ENCODE measurements around the gene CALCOCO2.

The CALCOCO2 gene

DNA sequence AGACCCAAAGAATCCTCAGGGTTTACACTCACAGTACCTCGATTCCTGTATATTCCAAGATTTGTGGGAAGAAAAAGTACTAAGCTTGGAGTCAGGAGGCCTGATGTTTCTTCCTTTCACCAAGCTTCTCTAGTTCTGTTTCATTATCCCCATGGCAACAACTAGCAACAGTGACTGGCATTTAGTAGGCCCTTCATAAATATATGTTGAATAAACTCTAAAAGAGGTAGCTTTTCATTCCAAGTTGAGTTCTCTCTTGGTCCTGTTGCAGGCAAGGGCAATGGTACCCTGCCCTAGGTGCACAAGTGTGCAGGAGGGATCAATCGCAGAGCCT is 76.8 kb downstream of the CALCOCO2 start:
- peak overlapping the region; percentile 85 for H3K4me3 ChIP-seq (ENCODE audit: low read depth, low read length)
- peak; percentile 78 for DNase-seq (ENCODE audit: low read depth, low spot score)
- TF ChIP-seq, protein P1, sequence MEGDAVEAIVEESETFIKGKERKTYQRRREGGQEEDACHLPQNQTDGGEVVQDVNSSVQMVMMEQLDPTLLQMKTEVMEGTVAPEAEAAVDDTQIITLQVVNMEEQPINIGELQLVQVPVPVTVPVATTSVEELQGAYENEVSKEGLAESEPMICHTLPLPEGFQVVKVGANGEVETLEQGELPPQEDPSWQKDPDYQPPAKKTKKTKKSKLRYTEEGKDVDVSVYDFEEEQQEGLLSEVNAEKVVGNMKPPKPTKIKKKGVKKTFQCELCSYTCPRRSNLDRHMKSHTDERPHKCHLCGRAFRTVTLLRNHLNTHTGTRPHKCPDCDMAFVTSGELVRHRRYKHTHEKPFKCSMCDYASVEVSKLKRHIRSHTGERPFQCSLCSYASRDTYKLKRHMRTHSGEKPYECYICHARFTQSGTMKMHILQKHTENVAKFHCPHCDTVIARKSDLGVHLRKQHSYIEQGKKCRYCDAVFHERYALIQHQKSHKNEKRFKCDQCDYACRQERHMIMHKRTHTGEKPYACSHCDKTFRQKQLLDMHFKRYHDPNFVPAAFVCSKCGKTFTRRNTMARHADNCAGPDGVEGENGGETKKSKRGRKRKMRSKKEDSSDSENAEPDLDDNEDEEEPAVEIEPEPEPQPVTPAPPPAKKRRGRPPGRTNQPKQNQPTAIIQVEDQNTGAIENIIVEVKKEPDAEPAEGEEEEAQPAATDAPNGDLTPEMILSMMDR (IDR thresholded peaks at IDR 0.05; ENCODE audit: low read depth, low read length): no peak
- in situ Hi-C loops (cut with HindIII; ENCODE audit: low sequenced_read_pairs): no loop called here

- TF ChIP-seq, protein P1 (IDR thresholded peaks at IDR 0.05; ENCODE audit: low read depth, low read length): peak; percentile 9
- DNase-seq (ENCODE audit: low read depth, low spot score): peak; percentile 97
- peak within 1 kb of the TSS; percentile 85 for H3K4me3 ChIP-seq (ENCODE audit: low read depth, low read length)
- in situ Hi-C loops (cut with HindIII; ENCODE audit: low sequenced_read_pairs): no loop called here
These were observed 77.4 kb downstream of the CALCOCO2 start, which contains the start of gene UBE2Z for GRCh38 chr17:48908047-48908843. TSS of gene UBE2Z (plus strand) at chr17:48908407. CDS start at chr17:48908504, 97 bp downstream.

DNA sequence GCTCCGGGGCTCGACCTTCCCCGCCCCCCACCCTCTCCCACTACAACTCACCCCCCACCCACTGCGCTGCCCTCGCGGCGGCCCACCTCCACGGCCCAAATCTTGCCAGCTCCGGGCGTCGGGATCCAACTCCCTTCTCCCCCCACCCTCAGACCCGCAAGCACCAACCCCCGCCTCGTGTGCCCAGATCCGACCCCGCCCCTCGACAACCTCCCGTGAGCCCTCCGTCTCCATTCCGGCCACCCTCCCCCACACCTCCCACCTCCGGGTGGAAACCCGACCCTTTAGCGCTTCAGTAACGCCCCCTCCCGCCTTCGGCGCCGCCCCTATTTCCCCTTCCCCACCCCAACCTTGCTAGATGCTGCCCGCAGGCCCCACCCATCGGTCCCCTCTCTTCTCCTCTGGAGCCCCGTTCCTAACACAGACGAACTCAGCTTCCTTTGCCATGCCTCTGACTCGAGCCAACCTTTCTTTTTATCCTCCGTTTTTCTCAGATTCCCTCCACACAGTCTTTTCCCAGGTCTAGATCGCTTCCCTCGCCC is 78.1 kb downstream of the CALCOCO2 start:
- peak overlapping the region; percentile 85 for H3K4me3 ChIP-seq (ENCODE audit: low read depth, low read length)
- DNase-seq (ENCODE audit: low read depth, low spot score): peak; percentile 90
- TF ChIP-seq, protein P1 (IDR thresholded peaks at IDR 0.05; ENCODE audit: low read depth, low read length): no peak
- in situ Hi-C loops (cut with HindIII; ENCODE audit: low sequenced_read_pairs): no loop called here

- peak overlapping the region; percentile 85 for H3K4me3 ChIP-seq (ENCODE audit: low read depth, low read length)
- no peak for DNase-seq (ENCODE audit: low read depth, low spot score)
- in situ Hi-C loops (cut with HindIII; ENCODE audit: low sequenced_read_pairs): no loop called here
- TF ChIP-seq, protein P1 (IDR thresholded peaks at IDR 0.05; ENCODE audit: low read depth, low read length): no peak
These were observed 78.9 kb downstream of the CALCOCO2 start for GRCh38 chr17:48909783-48910182.

- peak overlapping the region; percentile 85 for H3K4me3 ChIP-seq (ENCODE audit: low read depth, low read length)
- TF ChIP-seq, protein P1 (IDR thresholded peaks at IDR 0.05; ENCODE audit: low read depth, low read length): no peak
- no peak for DNase-seq (ENCODE audit: low read depth, low spot score)
- in situ Hi-C loops (cut with HindIII; ENCODE audit: low sequenced_read_pairs): no loop called here
These were observed 79.5 kb downstream of the CALCOCO2 start for GRCh38 chr17:48910370-48910769.

- in situ Hi-C loops (cut with HindIII; ENCODE audit: low sequenced_read_pairs): no loop called here
- TF ChIP-seq, protein P1 (IDR thresholded peaks at IDR 0.05; ENCODE audit: low read depth, low read length): no peak
- DNase-seq (ENCODE audit: low read depth, low spot score): no peak
- no peak overlapping the region for H3K4me3 ChIP-seq (ENCODE audit: low read depth, low read length)
These were observed 81.6 kb downstream of the CALCOCO2 start for GRCh38 chr17:48912476-48912875.
